IPS DF 6.9 (cell line): Measurements from ENCODE around the gene OR2A7.
"Not testable (repeated sequence)": the region's sequence is repeated elsewhere in the genome, so short reads cannot be mapped to it uniquely, and the experiment has no call there.

Experiments used
- DNase-seq: peaks from one replicate; pipeline ENCODE4 v3.0.0-alpha.2; 2013; ENCODE audit warnings: low read depth, low spot score
- H3K27ac ChIP-seq: one replicate; pipeline ENCODE4 v1.5.1; 2013; ENCODE audit warnings: low read length, control low read depth
- H3K27me3 ChIP-seq: 2 replicates; pipeline ENCODE4 v1.6.1; 2013; ENCODE audit warnings: mild to moderate bottlenecking, low read length; ENCODE audit not compliant: control insufficient read depth, insufficient read depth
- H3K36me3 ChIP-seq: 2 replicates; pipeline ENCODE4 v1.6.1; 2013; ENCODE audit warnings: low read length; ENCODE audit not compliant: control insufficient read depth, insufficient read depth
- H3K4me1 ChIP-seq: 2 replicates; pipeline ENCODE4 v1.6.1; 2013; ENCODE audit warnings: low read length; ENCODE audit not compliant: control insufficient read depth, insufficient read depth
- H3K4me3 ChIP-seq: 2 replicates; pipeline ENCODE4 v1.5.1; 2013; ENCODE audit warnings: mild to moderate bottlenecking, low read length
- H3K9me3 ChIP-seq: 2 replicates; pipeline ENCODE4 v1.6.1; 2013; ENCODE audit warnings: low read length, inconsistent platforms; ENCODE audit not compliant: control insufficient read depth, insufficient read depth
- WGBS: extraction: QIAGEN DNeasy Blood & Tissue Kit; methylation state at CpG from one replicate; pipeline ENCODE4 v1.1.7; 2013; ENCODE audit warnings: mixed read lengths, missing lambda C conversion rate; ENCODE audit not compliant: insufficient read length, insufficient coverage; 5-methylcytosine and 5-hydroxymethylcytosine counted together

Gene OR2A7

GRCh38 chr7:144252307-144252706, 12.3 kb downstream of the OR2A7 start:
- H3K4me3 ChIP-seq, H3K27ac ChIP-seq, H3K4me1 ChIP-seq, H3K36me3 ChIP-seq, H3K9me3 ChIP-seq, DNase-seq, H3K27me3 ChIP-seq: not testable (repeated sequence)
- WGBS: no CpG with 5 or more reads among the region's 4 CpGs

GRCh38 chr7:144247674-144248330, 16.8 kb downstream of the OR2A7 start:
- H3K36me3 ChIP-seq: not testable (repeated sequence)

GRCh38 chr7:144246967-144247366, 17.6 kb downstream of the OR2A7 start:
- H3K36me3 ChIP-seq, H3K9me3 ChIP-seq, H3K4me1 ChIP-seq, H3K4me3 ChIP-seq, H3K27me3 ChIP-seq, DNase-seq, H3K27ac ChIP-seq: not testable (repeated sequence)
- WGBS: no CpG with 5 or more reads among the region's 5 CpGs

More at GRCh38 chr7:144247674-144248330, 16.8 kb downstream of the OR2A7 start:
- H3K4me3 ChIP-seq, H3K27ac ChIP-seq, DNase-seq, H3K27me3 ChIP-seq, H3K4me1 ChIP-seq, H3K9me3 ChIP-seq: not testable (repeated sequence)
- no CpG with 5 or more reads among the region's 1 CpG for WGBS

GRCh38 chr7:144245372-144245771, 19.2 kb downstream of the OR2A7 start:
- not testable (repeated sequence) for DNase-seq, H3K9me3 ChIP-seq, H3K36me3 ChIP-seq, H3K4me3 ChIP-seq, H3K4me1 ChIP-seq, H3K27me3 ChIP-seq, H3K27ac ChIP-seq
- WGBS: no CpG with 5 or more reads among the region's 2 CpGs

GRCh38 chr7:144239365-144239764, 25.2 kb downstream of the OR2A7 start, which contains the start of gene OR2A42:
Gene OR2A42 (minus strand): TSS chr7:144239605. CDS start chr7:144232843, 6,762 bp downstream.
- not testable (repeated sequence) for H3K36me3 ChIP-seq, H3K4me3 ChIP-seq, H3K4me1 ChIP-seq, H3K9me3 ChIP-seq, H3K27ac ChIP-seq, H3K27me3 ChIP-seq, DNase-seq
- WGBS: no CpG with 5 or more reads among the region's 2 CpGs

GRCh38 chr7:144238530-144239082, 26.0 kb downstream of the OR2A7 start:
- WGBS: no CpG with 5 or more reads among the region's 2 CpGs
- H3K4me3 ChIP-seq, H3K27me3 ChIP-seq, H3K4me1 ChIP-seq, H3K36me3 ChIP-seq, H3K27ac ChIP-seq, H3K9me3 ChIP-seq, DNase-seq: not testable (repeated sequence)

- not testable (repeated sequence) for H3K4me3 ChIP-seq, H3K36me3 ChIP-seq, H3K27me3 ChIP-seq, H3K4me1 ChIP-seq, H3K9me3 ChIP-seq, DNase-seq, H3K27ac ChIP-seq
- no CpG with 5 or more reads among the region's 1 CpG for WGBS
Measured at GRCh38 chr7:144233039-144233438, 31.6 kb downstream of the OR2A7 start.

GRCh38 chr7:144231027-144231426, 33.6 kb downstream of the OR2A7 start:
- not testable (repeated sequence) for H3K36me3 ChIP-seq, H3K9me3 ChIP-seq, H3K27ac ChIP-seq, H3K27me3 ChIP-seq, DNase-seq, H3K4me1 ChIP-seq, H3K4me3 ChIP-seq
- WGBS: no CpG with 5 or more reads among the region's 2 CpGs

GRCh38 chr7:144228810-144229209, 35.8 kb downstream of the OR2A7 start:
- H3K4me1 ChIP-seq, H3K27me3 ChIP-seq, H3K9me3 ChIP-seq, H3K4me3 ChIP-seq, DNase-seq, H3K27ac ChIP-seq, H3K36me3 ChIP-seq: not testable (repeated sequence)
- WGBS: no CpG with 5 or more reads among the region's 3 CpGs

GRCh38 chr7:144226866-144227265, 37.7 kb downstream of the OR2A7 start:
- H3K9me3 ChIP-seq, H3K36me3 ChIP-seq, H3K4me1 ChIP-seq, H3K27me3 ChIP-seq, H3K4me3 ChIP-seq, DNase-seq, H3K27ac ChIP-seq: not testable (repeated sequence)
- WGBS: no CpG with 5 or more reads among the region's 4 CpGs

- H3K36me3 ChIP-seq, H3K27ac ChIP-seq, H3K9me3 ChIP-seq, H3K4me3 ChIP-seq, DNase-seq, H3K4me1 ChIP-seq, H3K27me3 ChIP-seq: not testable (repeated sequence)
Measured at GRCh38 chr7:144223675-144224074, 40.9 kb downstream of the OR2A7 start.
